ENCODE measurements around the gene CPSF4L. TPM values are rescaled to one million over a fixed set of nuclear protein-coding genes. Genes with fewer than 3 reads are reported as not detected.
"Not testable (repeated sequence)": the region's sequence is repeated elsewhere in the genome, so short reads cannot be mapped to it uniquely, and the experiment has no call there.

Gene CPSF4L
- total RNA-seq = not detected

- ATAC-seq (no peak), DNase-seq (ENCODE audit: low spot score) (no peak)
- H3K27me3 Mint-ChIP-seq = no peaks in the 10 kb centered on the region
- no peak within 1 kb of the TSS for H3K4me3 Mint-ChIP-seq
- H3K9me3 Mint-ChIP-seq = no peaks in the 10 kb centered on the region
- H3K4me1 Mint-ChIP-seq (ENCODE audit: low read depth in 2 of 2) = no peaks in the 10 kb centered on the region
- H3K36me3 Mint-ChIP-seq = no peaks in the 10 kb centered on the region
- no peak within 1 kb of the TSS for H3K27ac Mint-ChIP-seq
Observed at GRCh38 chr17:73261617-73261951, at the start of gene CPSF4L. TSS of gene CPSF4L (minus strand) at chr17:73261880. CDS start at chr17:73261818, 62 bp downstream.

GRCh38 chr17:73311428-73311780 lies 49.7 kb upstream of the CPSF4L start:
- H3K27me3 Mint-ChIP-seq = peaks cover 0 to 3% of the 10 kb centered on the region in 2 donors
- DNase-seq (ENCODE audit: low spot score) (no peak), ATAC-seq (peak in 1 of 2 donors; percentile 8)
- no peak overlapping the region for H3K27ac Mint-ChIP-seq
- H3K36me3 Mint-ChIP-seq = no peaks in the 10 kb centered on the region
- peak overlapping the region; percentile 82 for H3K4me3 Mint-ChIP-seq
- no peaks in the 10 kb centered on the region for H3K9me3 Mint-ChIP-seq
- H3K4me1 Mint-ChIP-seq (ENCODE audit: low read depth in 2 of 2) = peaks cover 10 to 13% of the 10 kb centered on the region in 2 donors

- Mint-ChIP-seq H3K36me3 (no peaks in the 10 kb centered on the region), H3K4me3 (peak overlapping the region; percentile 84), H3K27me3 (peaks cover 0 to 3% of the 10 kb centered on the region in 2 donors), H3K9me3 (no peaks in the 10 kb centered on the region), H3K27ac (peak overlapping the region in 1 of 2 donors; percentile 82), H3K4me1 (ENCODE audit: low read depth in 2 of 2) (peaks cover 10 to 11% of the 10 kb centered on the region in 2 donors)
- ATAC-seq = no peak
- no peak for DNase-seq (ENCODE audit: low spot score)
Observed at GRCh38 chr17:73309727-73310596, 48.3 kb upstream of the CPSF4L start.

GRCh38 chr17:73308959-73309358 lies 47.3 kb upstream of the CPSF4L start:
- not testable (repeated sequence) for ATAC-seq; DNase-seq (ENCODE audit: low spot score); H3K27me3 Mint-ChIP-seq; H3K9me3 Mint-ChIP-seq; H3K27ac Mint-ChIP-seq; H3K36me3 Mint-ChIP-seq; H3K4me3 Mint-ChIP-seq
- peaks cover 10 to 12% of the 10 kb centered on the region in 2 donors for H3K4me1 Mint-ChIP-seq (ENCODE audit: low read depth in 2 of 2)

GRCh38 chr17:73308017-73308823 lies 46.5 kb upstream of the CPSF4L start:
- ATAC-seq = no peak

GRCh38 chr17:73307130-73307529 lies 45.5 kb upstream of the CPSF4L start:
- no peak overlapping the region for H3K27ac Mint-ChIP-seq
- peaks cover 10 to 12% of the 10 kb centered on the region in 2 donors for H3K4me1 Mint-ChIP-seq (ENCODE audit: low read depth in 2 of 2)
- H3K36me3 Mint-ChIP-seq = no peaks in the 10 kb centered on the region
- H3K4me3 Mint-ChIP-seq = no peak overlapping the region
- ATAC-seq (no peak), DNase-seq (ENCODE audit: low spot score) (no peak)
- H3K9me3 Mint-ChIP-seq = no peaks in the 10 kb centered on the region
- peaks cover 0 to 6% of the 10 kb centered on the region in 2 donors for H3K27me3 Mint-ChIP-seq

More at GRCh38 chr17:73308017-73308823, 46.5 kb upstream of the CPSF4L start:
- Mint-ChIP-seq H3K27me3 (peaks cover 0 to 6% of the 10 kb centered on the region in 2 donors), H3K9me3 (no peaks in the 10 kb centered on the region), H3K4me1 (ENCODE audit: low read depth in 2 of 2) (peaks cover 10 to 12% of the 10 kb centered on the region in 2 donors), H3K27ac (no peak overlapping the region), H3K36me3 (no peaks in the 10 kb centered on the region), H3K4me3 (no peak overlapping the region)
- DNase-seq (ENCODE audit: low spot score) = no peak

GRCh38 chr17:73305845-73306836 lies 44.5 kb upstream of the CPSF4L start:
- H3K27ac Mint-ChIP-seq = peak overlapping the region in 1 of 2 donors; percentile 63
- H3K27me3 Mint-ChIP-seq = peaks cover 0 to 6% of the 10 kb centered on the region in 2 donors
- peaks cover 10 to 12% of the 10 kb centered on the region in 2 donors for H3K4me1 Mint-ChIP-seq (ENCODE audit: low read depth in 2 of 2)
- ATAC-seq (no peak), DNase-seq (ENCODE audit: low spot score) (no peak)
- H3K4me3 Mint-ChIP-seq = peak overlapping the region; percentile 45
- H3K9me3 Mint-ChIP-seq = no peaks in the 10 kb centered on the region
- no peaks in the 10 kb centered on the region for H3K36me3 Mint-ChIP-seq

GRCh38 chr17:73304971-73305812 lies 43.5 kb upstream of the CPSF4L start:
- no peaks in the 10 kb centered on the region for H3K9me3 Mint-ChIP-seq
- peak overlapping the region; percentile 47 for H3K4me3 Mint-ChIP-seq
- H3K36me3 Mint-ChIP-seq = no peaks in the 10 kb centered on the region
- ATAC-seq (peak; percentile 58 to 62), DNase-seq (ENCODE audit: low spot score) (no peak)
- peaks cover 7 to 10% of the 10 kb centered on the region in 2 donors for H3K4me1 Mint-ChIP-seq (ENCODE audit: low read depth in 2 of 2)
- peaks cover 0 to 6% of the 10 kb centered on the region in 2 donors for H3K27me3 Mint-ChIP-seq
- H3K27ac Mint-ChIP-seq = peak overlapping the region in 1 of 2 donors; percentile 63

- Mint-ChIP-seq H3K9me3 (no peaks in the 10 kb centered on the region), H3K27me3 (peaks cover 0 to 5% of the 10 kb centered on the region in 2 donors), H3K4me3 (no peak overlapping the region), H3K4me1 (ENCODE audit: low read depth in 2 of 2) (peaks cover 3 to 5% of the 10 kb centered on the region in 2 donors), H3K36me3 (no peaks in the 10 kb centered on the region), H3K27ac (peak overlapping the region in 1 of 2 donors; percentile 63)
- DNase-seq (ENCODE audit: low spot score) (no peak), ATAC-seq (no peak)
Observed at GRCh38 chr17:73304438-73304837, 42.8 kb upstream of the CPSF4L start.

- DNase-seq (ENCODE audit: low spot score) (no peak), ATAC-seq (no peak)
- Mint-ChIP-seq H3K36me3 (no peaks in the 10 kb centered on the region), H3K27me3 (peaks cover 0 to 4% of the 10 kb centered on the region in 2 donors), H3K4me3 (no peak overlapping the region), H3K4me1 (ENCODE audit: low read depth in 2 of 2) (peaks cover 0 to 2% of the 10 kb centered on the region in 2 donors), H3K9me3 (no peaks in the 10 kb centered on the region), H3K27ac (no peak overlapping the region)
Observed at GRCh38 chr17:73302189-73302588, 40.5 kb upstream of the CPSF4L start.

- Mint-ChIP-seq H3K27ac (no peak overlapping the region), H3K4me1 (ENCODE audit: low read depth in 2 of 2) (peaks cover 0 to 2% of the 10 kb centered on the region in 2 donors)
Observed at GRCh38 chr17:73301369-73301768, 39.7 kb upstream of the CPSF4L start.

GRCh38 chr17:73300392-73300791 lies 38.7 kb upstream of the CPSF4L start:
- Mint-ChIP-seq H3K36me3 (no peaks in the 10 kb centered on the region), H3K27me3 (peaks cover 0 to 4% of the 10 kb centered on the region in 2 donors), H3K9me3 (no peaks in the 10 kb centered on the region), H3K4me3 (no peak overlapping the region), H3K27ac (no peak overlapping the region), H3K4me1 (ENCODE audit: low read depth in 2 of 2) (peaks cover 0 to 2% of the 10 kb centered on the region in 2 donors)
- no peak for ATAC-seq
- DNase-seq (ENCODE audit: low spot score) = no peak

More at GRCh38 chr17:73301369-73301768, 39.7 kb upstream of the CPSF4L start:
- Mint-ChIP-seq H3K27me3 (peaks cover 0 to 4% of the 10 kb centered on the region in 2 donors), H3K9me3 (no peaks in the 10 kb centered on the region), H3K4me3 (no peak overlapping the region), H3K36me3 (no peaks in the 10 kb centered on the region)
- DNase-seq (ENCODE audit: low spot score) (no peak), ATAC-seq (no peak)
